Measurements from ENCODE around the gene AP1M2. TPM values are rescaled to one million over a fixed set of nuclear protein-coding genes. Genes with fewer than 3 reads are reported as not detected.

The AP1M2 gene
- total RNA-seq, 1 experiment from 2014 or later: 10.1 TPM

- intact Hi-C loops (cut with micrococcal nuclease; ENCODE audit: unreplicated experiment): no loop called here
- no TSS peak for BruUV-seq (replicated peaks)
- peak within 1 kb of the TSS; percentile 63; the same call in 1 of the 2 replicates for H3K27ac ChIP-seq (ENCODE audit: low read length)
- TF ChIP-seq POLR2AphosphoS5 (IDR thresholded peaks at IDR 0.05; ENCODE audit: low read depth, low read length): no peak
- no peak for TF ChIP-seq CTCF (IDR thresholded peaks at IDR 0.05)
- TF ChIP-seq SIN3A (IDR thresholded peaks at IDR 0.05; ENCODE audit: borderline replicate concordance, insufficient read depth, low read depth, low read length): no peak
- no peak for TF ChIP-seq TCF7L2 (IDR thresholded peaks at IDR 0.05; ENCODE audit: low read depth, low read length)
- no peak for TF ChIP-seq REST (IDR thresholded peaks at IDR 0.05; ENCODE audit: insufficient read depth in 1 of 2, low read depth in 2 of 2, low read length in 1 of 2)
- H3K4me3 ChIP-seq (ENCODE audit: low read depth in 2 of 2, low read length in 2 of 2): peak within 1 kb of the TSS; percentile 48 to 61
- no peaks in the 10 kb centered on the region for H3K36me3 ChIP-seq (ENCODE audit: control insufficient read depth, insufficient read depth, low read length)
- CTCF ChIA-PET: no interaction called here
- no peaks in the 10 kb centered on the region for H3K9me3 ChIP-seq (ENCODE audit: control insufficient read depth, insufficient read depth, low read depth, low read length)
- ATAC-seq (peak; percentile 90), DNase-seq (ENCODE audit: low read depth, low spot score) (no peak)
- in situ Hi-C loops (cut with HindIII; ENCODE audit: low pct_unique_long_range_greater_than_20kb, low sequenced_read_pairs): no loop called here
- H3K27me3 ChIP-seq (ENCODE audit: control insufficient read depth, insufficient read depth, low read length): no peaks in the 10 kb centered on the region
- POLR2A ChIA-PET: no interaction called here
- peaks cover 8% of the 10 kb centered on the region for H3K4me1 ChIP-seq (ENCODE audit: control insufficient read depth, insufficient read depth, low read length)
Measured at GRCh38 chr19:10625003-10625761, 38.1 kb upstream of the AP1M2 start, which contains the start of gene SLC44A2. Gene SLC44A2 (plus strand): TSS chr19:10625553. CDS start chr19:10625634, 81 bp downstream.

GRCh38 chr19:10624585-10624984 lies 37.5 kb upstream of the AP1M2 start:
- Histone ChIP-seq H3K27ac (ENCODE audit: low read length) (no peak overlapping the region), H3K4me1 (ENCODE audit: control insufficient read depth, insufficient read depth, low read length) (peaks cover 8% of the 10 kb centered on the region), H3K9me3 (ENCODE audit: control insufficient read depth, insufficient read depth, low read depth, low read length) (no peaks in the 10 kb centered on the region), H3K27me3 (ENCODE audit: control insufficient read depth, insufficient read depth, low read length) (no peaks in the 10 kb centered on the region), H3K36me3 (ENCODE audit: control insufficient read depth, insufficient read depth, low read length) (no peaks in the 10 kb centered on the region), H3K4me3 (ENCODE audit: low read depth in 2 of 2, low read length in 2 of 2) (peak overlapping the region in 1 of 2 experiments; percentile 61; a peak in 2 of 4 replicates)
- POLR2A ChIA-PET: no interaction called here
- intact Hi-C loops (cut with micrococcal nuclease; ENCODE audit: unreplicated experiment): no loop called here
- ATAC-seq (no peak), DNase-seq (ENCODE audit: low read depth, low spot score) (no peak)
- no peak for TF ChIP-seq POLR2AphosphoS5 (IDR thresholded peaks at IDR 0.05; ENCODE audit: low read depth, low read length)
- TF ChIP-seq SIN3A (IDR thresholded peaks at IDR 0.05; ENCODE audit: borderline replicate concordance, insufficient read depth, low read depth, low read length): no peak
- no peak for TF ChIP-seq REST (IDR thresholded peaks at IDR 0.05; ENCODE audit: insufficient read depth in 1 of 2, low read depth in 2 of 2, low read length in 1 of 2)
- no peak for TF ChIP-seq CTCF (IDR thresholded peaks at IDR 0.05)
- TF ChIP-seq TCF7L2 (IDR thresholded peaks at IDR 0.05; ENCODE audit: low read depth, low read length): no peak
- in situ Hi-C loops (cut with HindIII; ENCODE audit: low pct_unique_long_range_greater_than_20kb, low sequenced_read_pairs): no loop called here
- CTCF ChIA-PET: no interaction called here
- BruUV-seq (replicated peaks): no TSS peak
